HepG2 (cell line): ENCODE data around the gene BCAS3. TPM values are rescaled to one million over a fixed set of nuclear protein-coding genes. Genes with fewer than 3 reads are reported as not detected.

Experiments used
- ATM ChIP-seq: fragments of 450-650 bp; IDR thresholded peaks from 2 replicates; pipeline ENCODE4 v1.7.1; 2017; ENCODE audit warnings: mild to moderate bottlenecking, borderline replicate concordance
- CREBL2 ChIP-seq: sonication (generic); formaldehyde crosslinking; IDR thresholded peaks from 2 replicates; pipeline ENCODE4 v1.8.1; 2023; ENCODE audit warnings: missing genetic modification reagents, mild to moderate bottlenecking, borderline replicate concordance
- POLR2AphosphoS2 ChIP-seq: IDR thresholded peaks from 2 replicates; pipeline ENCODE4 v1.6.1; 2011; ENCODE audit warnings: low read depth, low read length, improper control_type of control experiment
- PRMT3 ChIP-seq: sonication (generic); formaldehyde crosslinking; IDR thresholded peaks from 2 replicates; pipeline ENCODE4 v1.8.1; 2022; ENCODE audit warnings: low read depth, mild to moderate bottlenecking, moderate library complexity, missing genetic modification reagents, borderline replicate concordance
- SMAD1 ChIP-seq: sonication (generic); formaldehyde crosslinking; IDR thresholded peaks from 2 replicates; pipeline ENCODE4 v1.4.0; 2020; ENCODE audit warnings: missing genetic modification reagents, low read depth, mild to moderate bottlenecking, borderline replicate concordance
- ZHX1 ChIP-seq: sonication (generic); formaldehyde crosslinking; IDR thresholded peaks from 2 replicates; pipeline ENCODE4 v1.8.1; 2022; ENCODE audit warnings: low read depth, mild to moderate bottlenecking, missing genetic modification reagents
- ZKSCAN5 ChIP-seq: sonication (generic); formaldehyde crosslinking; IDR thresholded peaks from 2 replicates; pipeline ENCODE4 v1.5.1; 2020; ENCODE audit warnings: mild to moderate bottlenecking, missing genetic modification reagents
- ZNF343 ChIP-seq: sonication (generic); formaldehyde crosslinking; IDR thresholded peaks from 2 replicates; pipeline ENCODE4 v1.4.0; 2020; ENCODE audit warnings: mild to moderate bottlenecking, missing genetic modification reagents
- ZNF441 ChIP-seq: sonication (generic); formaldehyde crosslinking; IDR thresholded peaks from 2 replicates; pipeline ENCODE4 v1.7.0; 2021; ENCODE audit warnings: missing genetic modification reagents, borderline replicate concordance
- ZNF446 ChIP-seq: sonication (generic); formaldehyde crosslinking; IDR thresholded peaks from 2 replicates; pipeline ENCODE4 v1.5.0; 2020; ENCODE audit warnings: mild to moderate bottlenecking, missing genetic modification reagents
- ZNF557 ChIP-seq: sonication (generic); formaldehyde crosslinking; IDR thresholded peaks from 2 replicates; pipeline ENCODE4 v1.4.0; 2020; ENCODE audit warnings: missing genetic modification reagents
- ZZZ3 ChIP-seq: sonication (generic); formaldehyde crosslinking; IDR thresholded peaks from 2 replicates; pipeline ENCODE4 v1.4.0; 2020; ENCODE audit warnings: missing genetic modification reagents, mild to moderate bottlenecking, borderline replicate concordance
- polyA plus RNA-seq, 8 experiments: library from polyadenylated mRNA; depleted of rRNA in 3 of 8; stranded (reverse) in 7 of 8; unstranded in 1 of 8; fragments of >200 nt; fragmentation: Illumina TruSeq in 4 of 8; extraction: Trizol in 4 of 8; gene quantifications; 2 replicates each; pipeline versions ENCODE4 v1.2.1 to v1.2.3, GENCODE V29; 2011 to 2016; ENCODE audit warnings: low read depth in 4 of 8, missing spikeins in 1 of 8, mixed read lengths in 1 of 8; ENCODE audit not compliant: insufficient read depth in 1 of 8
- total RNA-seq, 5 experiments: library from RNA; depleted of rRNA; stranded (reverse); fragments of >200 nt; fragmentation: Illumina TruSeq; extraction: Trizol; gene quantifications; 2 replicates each; pipeline ENCODE4 v1.2.3, GENCODE V29; 2016; ENCODE audit warnings: low read depth in 1 of 5
- TF ChIP-seq, protein P1 (sequence below): fragments of 450-650 bp; IDR thresholded peaks from 2 replicates; pipeline ENCODE4 v1.6.1; 2017

Gene BCAS3
- total and polyA plus RNA-seq, 2 of the 13 experiments (the other 11 are each of a cell fraction or from before 2014, with no cell fraction given) = 10.7 to 11.2 TPM

DNA sequence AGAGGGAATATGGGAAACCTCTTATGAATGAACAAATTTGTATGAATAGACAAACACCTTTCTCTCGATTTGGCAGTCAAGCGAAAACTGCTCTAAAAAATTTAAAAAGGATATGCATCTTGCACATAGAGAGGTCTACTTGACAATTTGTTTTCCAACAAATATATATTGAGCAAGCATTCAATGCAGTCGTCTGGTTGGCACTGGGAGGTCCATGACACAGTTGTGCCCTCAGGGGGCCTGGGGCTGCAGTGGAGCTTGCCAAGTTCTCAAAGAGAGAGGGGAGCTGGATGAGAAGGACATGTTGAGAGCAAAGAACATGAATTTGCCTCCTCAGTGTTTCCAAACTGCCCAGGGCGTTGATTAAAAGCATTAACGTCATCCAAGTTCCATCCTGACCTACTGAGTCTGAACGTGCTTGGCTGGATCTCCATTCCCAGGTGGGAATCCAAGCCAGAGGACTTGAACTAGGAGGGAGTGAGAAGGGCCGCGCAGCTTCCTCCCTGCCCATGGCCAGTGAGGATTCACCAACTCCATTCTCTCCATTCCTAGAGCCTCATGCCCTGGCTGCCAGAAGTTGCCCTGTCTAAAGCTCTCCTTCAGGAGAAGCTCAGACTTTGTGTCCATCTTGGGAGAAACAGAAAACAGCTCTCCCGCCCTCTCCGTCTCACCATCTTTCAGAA is 746.5 kb downstream of the BCAS3 start (continued):
- no peak for TF ChIP-seq ZHX1 (CRISPR knock-in tag)
- no peak for TF ChIP-seq ZNF446
- no peak for TF ChIP-seq ZNF343
- TF ChIP-seq ZNF557 = no peak
- no peak for TF ChIP-seq POLR2AphosphoS2
- no peak for TF ChIP-seq PRMT3 (CRISPR knock-in tag)
- no peak for TF ChIP-seq ZNF441 (CRISPR knock-in tag)
- TF ChIP-seq, protein P1, sequence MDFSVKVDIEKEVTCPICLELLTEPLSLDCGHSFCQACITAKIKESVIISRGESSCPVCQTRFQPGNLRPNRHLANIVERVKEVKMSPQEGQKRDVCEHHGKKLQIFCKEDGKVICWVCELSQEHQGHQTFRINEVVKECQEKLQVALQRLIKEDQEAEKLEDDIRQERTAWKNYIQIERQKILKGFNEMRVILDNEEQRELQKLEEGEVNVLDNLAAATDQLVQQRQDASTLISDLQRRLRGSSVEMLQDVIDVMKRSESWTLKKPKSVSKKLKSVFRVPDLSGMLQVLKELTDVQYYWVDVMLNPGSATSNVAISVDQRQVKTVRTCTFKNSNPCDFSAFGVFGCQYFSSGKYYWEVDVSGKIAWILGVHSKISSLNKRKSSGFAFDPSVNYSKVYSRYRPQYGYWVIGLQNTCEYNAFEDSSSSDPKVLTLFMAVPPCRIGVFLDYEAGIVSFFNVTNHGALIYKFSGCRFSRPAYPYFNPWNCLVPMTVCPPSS = no peak
- TF ChIP-seq ATM = no peak
- TF ChIP-seq CREBL2 (CRISPR knock-in tag) = no peak
- no peak for TF ChIP-seq ZKSCAN5
- no peak for TF ChIP-seq SMAD1
- TF ChIP-seq ZZZ3 (CRISPR knock-in tag) = no peak
